ENCODE measurements around the gene TMEM184B.

The TMEM184B gene

GRCh38 chr22:38310518-38311322, 37.9 kb upstream of the TMEM184B start:
- no peaks in the 10 kb centered on the region for H3K9me3 ChIP-seq (ENCODE audit: insufficient read depth, low read depth, low read length)
- H4K20me1 ChIP-seq (ENCODE audit: insufficient read depth, low read length, poor library complexity, severe bottlenecking) = peaks cover 90% of the 10 kb centered on the region
- H3K9ac ChIP-seq (ENCODE audit: low read depth, low read length, poor library complexity, severe bottlenecking) = no peak overlapping the region
- peak overlapping the region; percentile 8 for H3K4me3 ChIP-seq (ENCODE audit: low read length, poor library complexity, severe bottlenecking)
- H3K4me2 ChIP-seq (ENCODE audit: low read depth, low read length, poor library complexity, severe bottlenecking) = peak overlapping the region; percentile 29
- no peak for TF ChIP-seq CTCF (conservative IDR thresholded peaks at IDR 0.05; ENCODE audit: low read length)
- H3K79me2 ChIP-seq (ENCODE audit: insufficient read depth, low read length) = peaks cover 98% of the 10 kb centered on the region
- H2AFZ ChIP-seq (ENCODE audit: low read length) = no peak overlapping the region
- peaks cover 4% of the 10 kb centered on the region; the same call in 1 of the 2 replicates for H3F3A ChIP-seq (ENCODE audit: low read depth)
- peaks cover 41% of the 10 kb centered on the region for H3K4me1 ChIP-seq (ENCODE audit: insufficient read depth, low read length, poor library complexity, severe bottlenecking)
- no peaks in the 10 kb centered on the region for H3K9me2 ChIP-seq (replicated peaks; ENCODE audit: low read depth, low read length)
- no peaks in the 10 kb centered on the region for H3K27me3 ChIP-seq (ENCODE audit: insufficient read depth, low read length, poor library complexity, severe bottlenecking)
- H3K36me3 ChIP-seq (ENCODE audit: insufficient read depth, low read length) = peaks cover 39% of the 10 kb centered on the region; the same call in 1 of the 2 replicates

GRCh38 chr22:38309614-38310517, 37.1 kb upstream of the TMEM184B start:
- Histone ChIP-seq H3K9me3 (ENCODE audit: insufficient read depth, low read depth, low read length) (no peaks in the 10 kb centered on the region), H3F3A (ENCODE audit: low read depth) (peaks cover 4% of the 10 kb centered on the region; the same call in 1 of the 2 replicates), H3K4me2 (ENCODE audit: low read depth, low read length, poor library complexity, severe bottlenecking) (peak overlapping the region; percentile 29), H4K20me1 (ENCODE audit: insufficient read depth, low read length, poor library complexity, severe bottlenecking) (peaks cover 89% of the 10 kb centered on the region), H3K9ac (ENCODE audit: low read depth, low read length, poor library complexity, severe bottlenecking) (no peak overlapping the region), H3K36me3 (ENCODE audit: insufficient read depth, low read length) (peaks cover 47% of the 10 kb centered on the region; the same call in 1 of the 2 replicates), H3K4me3 (ENCODE audit: low read length, poor library complexity, severe bottlenecking) (no peak overlapping the region), H3K9me2 (replicated peaks; ENCODE audit: low read depth, low read length) (no peaks in the 10 kb centered on the region), H3K4me1 (ENCODE audit: insufficient read depth, low read length, poor library complexity, severe bottlenecking) (peaks cover 41% of the 10 kb centered on the region), H3K79me2 (ENCODE audit: insufficient read depth, low read length) (peaks cover 98% of the 10 kb centered on the region), H2AFZ (ENCODE audit: low read length) (no peak overlapping the region), H3K27me3 (ENCODE audit: insufficient read depth, low read length, poor library complexity, severe bottlenecking) (no peaks in the 10 kb centered on the region)
- TF ChIP-seq EZH2phosphoT487 (IDR thresholded peaks at IDR 0.05; ENCODE audit: borderline replicate concordance) (no peak), CTCF (conservative IDR thresholded peaks at IDR 0.05; ENCODE audit: low read length) (no peak)

- no peak for TF ChIP-seq CTCF (conservative IDR thresholded peaks at IDR 0.05; ENCODE audit: low read length)
- TF ChIP-seq EZH2phosphoT487 (IDR thresholded peaks at IDR 0.05; ENCODE audit: borderline replicate concordance) = no peak
- Histone ChIP-seq H3K79me2 (ENCODE audit: insufficient read depth, low read length) (peaks cover 98% of the 10 kb centered on the region), H3K4me2 (ENCODE audit: low read depth, low read length, poor library complexity, severe bottlenecking) (no peak overlapping the region), H3K4me3 (ENCODE audit: low read length, poor library complexity, severe bottlenecking) (no peak overlapping the region), H3K27me3 (ENCODE audit: insufficient read depth, low read length, poor library complexity, severe bottlenecking) (no peaks in the 10 kb centered on the region), H3F3A (ENCODE audit: low read depth) (peaks cover 4% of the 10 kb centered on the region; the same call in 1 of the 2 replicates), H3K9me3 (ENCODE audit: insufficient read depth, low read depth, low read length) (no peaks in the 10 kb centered on the region), H2AFZ (ENCODE audit: low read length) (no peak overlapping the region), H3K36me3 (ENCODE audit: insufficient read depth, low read length) (peaks cover 54% of the 10 kb centered on the region; the same call in 1 of the 2 replicates), H4K20me1 (ENCODE audit: insufficient read depth, low read length, poor library complexity, severe bottlenecking) (peaks cover 87% of the 10 kb centered on the region), H3K4me1 (ENCODE audit: insufficient read depth, low read length, poor library complexity, severe bottlenecking) (peaks cover 35% of the 10 kb centered on the region), H3K9me2 (replicated peaks; ENCODE audit: low read depth, low read length) (no peaks in the 10 kb centered on the region), H3K9ac (ENCODE audit: low read depth, low read length, poor library complexity, severe bottlenecking) (no peak overlapping the region)
Measured at GRCh38 chr22:38308791-38309498, 36.1 kb upstream of the TMEM184B start.

Data from Loucy (cell line).